ENCODE results near the gene NELFA. TPM values are rescaled to one million over a fixed set of nuclear protein-coding genes. Genes with fewer than 3 reads are reported as not detected.
A peak's percentile ranks its signal among the peaks of the same experiment; 100 is the strongest.

Gene NELFA
- total and polyA plus RNA-seq, 4 donors, result 17.8 to 33.6 (median 24.7) TPM

- TF ChIP-seq CTCF (IDR thresholded peaks at IDR 0.05; ENCODE audit: control extremely low read depth, extremely low read depth), result no peak
- Histone ChIP-seq H3K9me3 (ENCODE audit: control insufficient read depth in 4 of 4, insufficient read depth in 3 of 4, low read length in 3 of 4) (peaks cover 0 to 2% (median 0%) of the 10 kb centered on the region in 4 donors), H3K27me3 (ENCODE audit: control insufficient read depth in 3 of 3, insufficient read depth in 3 of 3, low read length in 2 of 3) (no peaks in the 10 kb centered on the region), H3K27ac (ENCODE audit: low read depth in 1 of 2, low read length in 1 of 2) (no peak overlapping the region), H3K4me3 (no peak overlapping the region), H3K36me3 (ENCODE audit: control insufficient read depth in 4 of 4, insufficient read depth in 4 of 4, low read length in 4 of 4) (no peaks in the 10 kb centered on the region), H3K9ac (ENCODE audit: insufficient read depth in 1 of 2, low read length in 2 of 2) (peak overlapping the region in 1 of 2 donors; percentile 3), H3K4me1 (ENCODE audit: control insufficient read depth in 5 of 5, insufficient read depth in 5 of 5, low read length in 5 of 5) (peaks cover 0 to 1% (median 0%) of the 10 kb centered on the region in 5 donors)
- ATAC-seq (ENCODE audit: insufficient read depth, low FRiP score) (no peak), DNase-seq (no peak)
- 78 to 82% methylated on average over 4 of the region's 4 CpGs for WGBS, 2 donors
Measured at GRCh38 chr4:2015008-2015407, 6.2 kb upstream of the NELFA start.

GRCh38 chr4:2011583-2011982 lies 2.8 kb upstream of the NELFA start:
- no peak for ATAC-seq (ENCODE audit: insufficient read depth, low FRiP score)
- Histone ChIP-seq H3K9me3 (ENCODE audit: control insufficient read depth in 4 of 4, insufficient read depth in 3 of 4, low read length in 3 of 4) (no peaks in the 10 kb centered on the region), H3K27me3 (ENCODE audit: control insufficient read depth in 3 of 3, insufficient read depth in 3 of 3, low read length in 2 of 3) (no peaks in the 10 kb centered on the region), H3K4me3 (no peak overlapping the region), H3K4me1 (ENCODE audit: control insufficient read depth in 5 of 5, insufficient read depth in 5 of 5, low read length in 5 of 5) (peaks cover 5 to 15% (median 6%) of the 10 kb centered on the region in 5 donors), H3K9ac (ENCODE audit: insufficient read depth in 1 of 2, low read length in 2 of 2) (no peak overlapping the region), H3K27ac (ENCODE audit: low read depth in 1 of 2, low read length in 1 of 2) (no peak overlapping the region), H3K36me3 (ENCODE audit: control insufficient read depth in 4 of 4, insufficient read depth in 4 of 4, low read length in 4 of 4) (no peaks in the 10 kb centered on the region)
- no peak for DNase-seq
- WGBS, 2 donors, result 60 to 66% methylated on average over 3 of the region's 3 CpGs
- no peak for TF ChIP-seq CTCF (IDR thresholded peaks at IDR 0.05; ENCODE audit: control extremely low read depth, extremely low read depth)

GRCh38 chr4:2009651-2010233 lies 968 bp upstream of the NELFA start:
- H3K27me3 ChIP-seq (ENCODE audit: control insufficient read depth in 3 of 3, insufficient read depth in 3 of 3, low read length in 2 of 3), result no peaks in the 10 kb centered on the region
- no peaks in the 10 kb centered on the region for H3K9me3 ChIP-seq (ENCODE audit: control insufficient read depth in 4 of 4, insufficient read depth in 3 of 4, low read length in 3 of 4)
- peaks cover 0 to 8% (median 6%) of the 10 kb centered on the region in 4 donors for H3K36me3 ChIP-seq (ENCODE audit: control insufficient read depth in 4 of 4, insufficient read depth in 4 of 4, low read length in 4 of 4)
- ATAC-seq (ENCODE audit: insufficient read depth, low FRiP score) (peak; percentile 42), DNase-seq (peak; percentile 55 to 67 (median 61))
- peaks cover 5 to 15% (median 6%) of the 10 kb centered on the region in 5 donors for H3K4me1 ChIP-seq (ENCODE audit: control insufficient read depth in 5 of 5, insufficient read depth in 5 of 5, low read length in 5 of 5)
- peak overlapping the region; percentile 93 to 99 for H3K27ac ChIP-seq (ENCODE audit: low read depth in 1 of 2, low read length in 1 of 2)
- 2 to 5% methylated on average over 23 of the region's 23 CpGs for WGBS, 2 donors
- peak overlapping the region; percentile 98 for H3K4me3 ChIP-seq
- no peak for TF ChIP-seq CTCF (IDR thresholded peaks at IDR 0.05; ENCODE audit: control extremely low read depth, extremely low read depth)
- peak overlapping the region in 1 of 2 donors; percentile 37 for H3K9ac ChIP-seq (ENCODE audit: insufficient read depth in 1 of 2, low read length in 2 of 2)

GRCh38 chr4:2008671-2008920 lies 178 bp downstream of the NELFA start:
- TF ChIP-seq CTCF (IDR thresholded peaks at IDR 0.05; ENCODE audit: control extremely low read depth, extremely low read depth), result no peak
- Histone ChIP-seq H3K4me1 (ENCODE audit: control insufficient read depth in 5 of 5, insufficient read depth in 5 of 5, low read length in 5 of 5) (peaks cover 5 to 15% (median 6%) of the 10 kb centered on the region in 5 donors), H3K36me3 (ENCODE audit: control insufficient read depth in 4 of 4, insufficient read depth in 4 of 4, low read length in 4 of 4) (peaks cover 0 to 8% (median 8%) of the 10 kb centered on the region in 4 donors), H3K4me3 (peak overlapping the region; percentile 98), H3K9me3 (ENCODE audit: control insufficient read depth in 4 of 4, insufficient read depth in 3 of 4, low read length in 3 of 4) (no peaks in the 10 kb centered on the region), H3K9ac (ENCODE audit: insufficient read depth in 1 of 2, low read length in 2 of 2) (peak overlapping the region; percentile 31 to 76), H3K27me3 (ENCODE audit: control insufficient read depth in 3 of 3, insufficient read depth in 3 of 3, low read length in 2 of 3) (no peaks in the 10 kb centered on the region), H3K27ac (ENCODE audit: low read depth in 1 of 2, low read length in 1 of 2) (peak overlapping the region; percentile 93 to 99)
- DNase-seq, result no peak
- ATAC-seq (ENCODE audit: insufficient read depth, low FRiP score), result peak; percentile 2
- 1% methylated on average over 18 to 27 of the region's 27 CpGs for WGBS, 2 donors
